Measurements from ENCODE around the gene RSPRY1. TPM values are rescaled to one million over a fixed set of nuclear protein-coding genes. Genes with fewer than 3 reads are reported as not detected.

Gene RSPRY1
- total RNA-seq, 1 donor from 2014 or later: 14.0 TPM

- no peak for DNase-seq
- TF ChIP-seq CTCF (IDR thresholded peaks at IDR 0.05; ENCODE audit: borderline replicate concordance): no peak
- Histone ChIP-seq H3K27me3 (ENCODE audit: low read depth) (no peaks in the 10 kb centered on the region), H3K9me3 (replicated peaks) (no peaks in the 10 kb centered on the region), H3K4me3 (no peak overlapping the region), H3K27ac (replicated peaks) (peak overlapping the region; percentile 87), H3K4me1 (peaks cover 36% of the 10 kb centered on the region), H3K36me3 (peaks cover 97% of the 10 kb centered on the region)
- intact Hi-C loops (cut with micrococcal nuclease): no loop called here
Measured at GRCh38 chr16:57235128-57236021, 49.2 kb downstream of the RSPRY1 start.

- H3K27me3 ChIP-seq (ENCODE audit: low read depth): no peaks in the 10 kb centered on the region
- no peak for DNase-seq
- TF ChIP-seq CTCF (IDR thresholded peaks at IDR 0.05; ENCODE audit: borderline replicate concordance): no peak
- H3K4me1 ChIP-seq: peaks cover 36% of the 10 kb centered on the region
- H3K4me3 ChIP-seq: no peak overlapping the region
- H3K36me3 ChIP-seq: peaks cover 92% of the 10 kb centered on the region
- H3K27ac ChIP-seq (replicated peaks): no peak overlapping the region
- intact Hi-C loops (cut with micrococcal nuclease): no loop called here
- H3K9me3 ChIP-seq (replicated peaks): no peaks in the 10 kb centered on the region
Measured at GRCh38 chr16:57236022-57236350, 49.9 kb downstream of the RSPRY1 start.

GRCh38 chr16:57238682-57239081 is 52.6 kb downstream of the RSPRY1 start:
- intact Hi-C loops (cut with micrococcal nuclease): no loop called here
- TF ChIP-seq CTCF (IDR thresholded peaks at IDR 0.05; ENCODE audit: borderline replicate concordance): no peak
- peaks cover 65% of the 10 kb centered on the region for H3K36me3 ChIP-seq
- H3K4me1 ChIP-seq: peaks cover 23% of the 10 kb centered on the region
- H3K9me3 ChIP-seq (replicated peaks): no peaks in the 10 kb centered on the region
- no peak overlapping the region for H3K4me3 ChIP-seq
- H3K27me3 ChIP-seq (ENCODE audit: low read depth): no peaks in the 10 kb centered on the region
- H3K27ac ChIP-seq (replicated peaks): no peak overlapping the region
- no peak for DNase-seq

GRCh38 chr16:57239107-57239506 is 53.0 kb downstream of the RSPRY1 start:
- H3K9me3 ChIP-seq (replicated peaks): no peaks in the 10 kb centered on the region
- intact Hi-C loops (cut with micrococcal nuclease): no loop called here
- peaks cover 61% of the 10 kb centered on the region for H3K36me3 ChIP-seq
- peaks cover 20% of the 10 kb centered on the region for H3K4me1 ChIP-seq
- no peaks in the 10 kb centered on the region for H3K27me3 ChIP-seq (ENCODE audit: low read depth)
- no peak for TF ChIP-seq CTCF (IDR thresholded peaks at IDR 0.05; ENCODE audit: borderline replicate concordance)
- no peak for DNase-seq
- no peak overlapping the region for H3K27ac ChIP-seq (replicated peaks)
- no peak overlapping the region for H3K4me3 ChIP-seq

- Histone ChIP-seq H3K4me3 (no peak overlapping the region), H3K4me1 (peaks cover 15% of the 10 kb centered on the region), H3K9me3 (replicated peaks) (no peaks in the 10 kb centered on the region), H3K27me3 (ENCODE audit: low read depth) (no peaks in the 10 kb centered on the region), H3K27ac (replicated peaks) (no peak overlapping the region), H3K36me3 (peaks cover 46% of the 10 kb centered on the region)
- no peak for DNase-seq
- no peak for TF ChIP-seq CTCF (IDR thresholded peaks at IDR 0.05; ENCODE audit: borderline replicate concordance)
- intact Hi-C loops (cut with micrococcal nuclease): loop anchor here (10.0 kb wide), 1 partner anchor 736 kb away; no protein-coding TSS in a partner anchor
Measured at GRCh38 chr16:57240851-57241250, 54.7 kb downstream of the RSPRY1 start.

All from left ventricle myocardium inferior (tissue), 1 donor.